Mucosa of descending colon (tissue), 3 donors: ENCODE data around the gene RAPGEF2. TPM values are rescaled to one million over a fixed set of nuclear protein-coding genes. Genes with fewer than 3 reads are reported as not detected.
"Not testable (repeated sequence)": the region's sequence is repeated elsewhere in the genome, so short reads cannot be mapped to it uniquely, and the experiment has no call there.

ENCODE experiments used
- ATAC-seq: fragments of 200-7000 bp; cut with Tn5 transposase; one replicate; pipeline ENCODE4 v1.9.1; 2020; ENCODE audit warnings: mild to moderate bottlenecking, moderate library complexity
- DNase-seq, 3 donors: peaks; one replicate each; pipeline ENCODE4 v3.0.0-alpha.2; 2020
- H3K36me3 ChIP-seq: fragments of 200-600 bp; one replicate; pipeline ENCODE4 v1.8.0; 2021; ENCODE audit warnings: low read depth, mild to moderate bottlenecking
- H3K4me1 ChIP-seq: fragments of 200-600 bp; one replicate; pipeline ENCODE4 v1.8.0; 2021; ENCODE audit warnings: low read depth, mild to moderate bottlenecking
- H3K4me3 ChIP-seq: fragments of 200-600 bp; one replicate; pipeline ENCODE4 v1.8.0; 2021; ENCODE audit warnings: mild to moderate bottlenecking
- H3K9me3 ChIP-seq: fragments of 200-600 bp; one replicate; pipeline ENCODE4 v1.8.0; 2021; ENCODE audit warnings: mild to moderate bottlenecking
- intact Hi-C, 2 donors: fragments of 100-400 bp; cut with DNase I in 1 of 2; cut with micrococcal nuclease in 1 of 2; formaldehyde crosslinking; loops; one replicate each; pipeline versions ENCODE4 v1.11.0 to v1.11.1; 2022; cut with DNase I, micrococcal nuclease
- total RNA-seq, 3 donors: library from RNA; stranded (reverse); fragmentation: NEBNext Ultra II Directional in 2 of 3; extraction: Animal tissue kit (Norgen Biotek cat#: 25700) in 2 of 3; gene quantifications; one replicate each; pipeline versions ENCODE4 v1.2.1 to v1.2.4, GENCODE V29; 2021 to 2023
- TF ChIP-seq, protein P1 (sequence below): fragments of 200-600 bp; IDR thresholded peaks from one replicate; pipeline ENCODE4 v1.8.0; 2022; ENCODE audit warnings: antibody characterized with exemption, mild to moderate bottlenecking
- donor health status: DM: no; HTN: no; CAD: no; lungs with moderate emphysema.
- donor health status: DM: no; HTN: no; CAD: no.
- donor health status: DM: no; HTN: yes; CAD: no.

Gene RAPGEF2
- total RNA-seq, 3 donors from 2014 or later: 42.8 to 68.2 (median 55.1) TPM

DNA sequence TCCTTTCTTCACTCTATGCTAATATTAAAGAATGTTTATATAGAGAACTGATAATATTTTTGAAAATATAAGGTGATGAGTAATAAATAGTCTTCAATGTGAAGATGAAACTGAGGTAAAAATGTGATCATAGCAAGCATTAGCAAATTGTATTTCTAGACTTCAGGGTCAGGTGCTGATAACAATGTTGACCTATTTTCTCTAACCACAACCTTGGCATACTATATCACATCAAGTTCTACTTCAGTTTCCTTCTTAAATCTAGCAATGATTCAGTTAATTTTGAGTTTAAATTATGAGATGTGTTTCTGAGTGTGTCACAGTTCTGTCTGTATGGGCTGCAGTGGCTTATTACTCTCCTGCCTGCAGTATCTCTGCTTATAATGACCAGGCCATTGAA, 209.4 kb downstream of the RAPGEF2 start:
- no peak for DNase-seq
- no peaks in the 10 kb centered on the region for H3K9me3 ChIP-seq
- no peak for ATAC-seq
- TF ChIP-seq, protein P1, sequence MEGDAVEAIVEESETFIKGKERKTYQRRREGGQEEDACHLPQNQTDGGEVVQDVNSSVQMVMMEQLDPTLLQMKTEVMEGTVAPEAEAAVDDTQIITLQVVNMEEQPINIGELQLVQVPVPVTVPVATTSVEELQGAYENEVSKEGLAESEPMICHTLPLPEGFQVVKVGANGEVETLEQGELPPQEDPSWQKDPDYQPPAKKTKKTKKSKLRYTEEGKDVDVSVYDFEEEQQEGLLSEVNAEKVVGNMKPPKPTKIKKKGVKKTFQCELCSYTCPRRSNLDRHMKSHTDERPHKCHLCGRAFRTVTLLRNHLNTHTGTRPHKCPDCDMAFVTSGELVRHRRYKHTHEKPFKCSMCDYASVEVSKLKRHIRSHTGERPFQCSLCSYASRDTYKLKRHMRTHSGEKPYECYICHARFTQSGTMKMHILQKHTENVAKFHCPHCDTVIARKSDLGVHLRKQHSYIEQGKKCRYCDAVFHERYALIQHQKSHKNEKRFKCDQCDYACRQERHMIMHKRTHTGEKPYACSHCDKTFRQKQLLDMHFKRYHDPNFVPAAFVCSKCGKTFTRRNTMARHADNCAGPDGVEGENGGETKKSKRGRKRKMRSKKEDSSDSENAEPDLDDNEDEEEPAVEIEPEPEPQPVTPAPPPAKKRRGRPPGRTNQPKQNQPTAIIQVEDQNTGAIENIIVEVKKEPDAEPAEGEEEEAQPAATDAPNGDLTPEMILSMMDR: no peak
- H3K36me3 ChIP-seq: no peaks in the 10 kb centered on the region
- intact Hi-C loops: no loop called here
- no peak overlapping the region for H3K4me3 ChIP-seq
- H3K4me1 ChIP-seq: no peaks in the 10 kb centered on the region

DNA sequence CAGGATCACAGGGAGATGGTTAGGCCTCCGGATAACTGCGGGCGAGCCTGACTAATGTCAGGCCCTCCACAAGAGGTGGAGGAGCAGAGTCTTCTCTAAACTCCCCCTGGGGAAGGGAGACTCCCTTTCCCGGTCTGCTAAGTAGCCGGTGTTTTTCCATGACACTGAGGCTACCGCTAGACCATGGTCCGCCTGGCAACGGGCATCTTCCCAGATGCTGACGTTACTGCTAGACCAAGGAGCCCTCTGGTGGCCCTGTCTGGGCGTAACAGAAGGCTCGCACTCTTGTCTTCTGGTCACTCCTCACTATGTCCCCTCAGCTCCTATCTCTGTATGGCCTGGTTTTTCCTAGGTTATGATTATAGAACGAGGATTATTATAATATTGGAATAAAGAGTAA, 213.0 kb downstream of the RAPGEF2 start:
- H3K4me1 ChIP-seq, H3K9me3 ChIP-seq, ATAC-seq, H3K4me3 ChIP-seq, intact Hi-C loops, H3K36me3 ChIP-seq: not testable (repeated sequence)
- peak in 1 of 3 donors; percentile 23 for DNase-seq

DNA sequence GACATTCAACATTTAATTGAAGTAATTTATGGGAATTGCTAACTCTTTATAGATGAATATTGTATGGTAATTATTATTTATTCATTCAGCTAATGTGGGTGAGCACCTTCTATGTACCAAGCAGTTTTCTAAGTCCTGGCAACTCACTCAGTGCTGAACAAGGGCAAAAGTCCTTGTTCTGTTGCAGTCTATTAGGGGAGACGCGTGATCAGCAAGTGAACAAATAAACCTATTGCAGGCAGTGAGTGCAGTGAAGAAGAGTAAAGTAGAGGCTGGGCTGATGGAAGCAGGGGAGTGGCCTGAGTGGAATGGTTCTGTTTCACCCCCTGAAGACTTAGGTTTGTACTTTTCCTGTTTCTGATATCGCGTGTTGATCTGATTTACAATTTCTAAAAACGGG, 214.3 kb downstream of the RAPGEF2 start:
- TF ChIP-seq, protein P1: no peak
- no peak overlapping the region for H3K4me3 ChIP-seq
- ATAC-seq (no peak), DNase-seq (no peak)
- no peaks in the 10 kb centered on the region for H3K9me3 ChIP-seq
- no peaks in the 10 kb centered on the region for H3K36me3 ChIP-seq
- intact Hi-C loops: no loop called here
- H3K4me1 ChIP-seq: no peaks in the 10 kb centered on the region

DNA sequence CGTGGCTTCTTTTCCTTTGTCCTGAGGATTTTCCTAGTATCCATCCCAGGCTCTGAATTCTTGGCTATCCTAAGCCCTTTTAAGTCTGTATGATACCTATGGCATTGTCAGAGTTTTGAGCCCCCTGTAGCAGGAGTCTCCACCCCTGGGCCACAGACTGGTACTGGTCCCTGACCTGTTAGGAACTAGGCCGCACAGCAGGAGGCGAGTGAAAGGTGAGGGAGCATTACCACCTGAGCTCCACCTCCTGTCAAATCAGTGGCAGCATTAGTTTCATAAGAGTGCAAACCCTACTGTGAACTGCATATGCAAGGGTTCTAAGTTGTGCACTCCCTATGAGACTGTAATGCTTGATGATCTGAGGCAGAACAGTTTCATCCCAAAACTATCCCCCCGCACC, 216.1 kb downstream of the RAPGEF2 start:
- Histone ChIP-seq H3K4me1 (no peaks in the 10 kb centered on the region), H3K4me3 (no peak overlapping the region), H3K9me3 (no peaks in the 10 kb centered on the region), H3K36me3 (no peaks in the 10 kb centered on the region)
- intact Hi-C loops: no loop called here
- no peak for DNase-seq
- TF ChIP-seq, protein P1: no peak
- ATAC-seq: no peak

DNA sequence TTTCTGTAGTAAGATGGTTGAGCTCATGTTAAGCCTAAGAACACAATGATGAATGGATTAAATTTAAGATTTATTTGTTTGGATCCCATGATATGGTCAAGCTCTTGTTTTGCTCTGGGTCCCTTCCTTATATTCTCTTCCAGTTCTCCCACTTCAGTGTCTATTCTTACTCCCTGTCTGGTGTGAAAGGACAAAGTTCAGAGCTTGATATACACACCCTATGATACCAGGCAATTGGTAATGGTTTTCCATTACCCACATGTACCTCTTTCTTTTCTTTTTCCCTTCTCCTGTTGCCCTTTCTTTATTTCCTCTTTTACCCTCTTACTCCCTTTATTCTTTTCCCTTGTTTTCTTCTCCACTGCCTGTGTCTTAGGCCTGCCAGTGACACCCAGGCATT, 223.6 kb downstream of the RAPGEF2 start:
- Histone ChIP-seq H3K9me3 (no peaks in the 10 kb centered on the region), H3K36me3 (no peaks in the 10 kb centered on the region), H3K4me3 (no peak overlapping the region), H3K4me1 (no peaks in the 10 kb centered on the region)
- ATAC-seq: peak; percentile 71
- intact Hi-C loops: no loop called here
- DNase-seq: no peak
- TF ChIP-seq, protein P1: no peak

DNA sequence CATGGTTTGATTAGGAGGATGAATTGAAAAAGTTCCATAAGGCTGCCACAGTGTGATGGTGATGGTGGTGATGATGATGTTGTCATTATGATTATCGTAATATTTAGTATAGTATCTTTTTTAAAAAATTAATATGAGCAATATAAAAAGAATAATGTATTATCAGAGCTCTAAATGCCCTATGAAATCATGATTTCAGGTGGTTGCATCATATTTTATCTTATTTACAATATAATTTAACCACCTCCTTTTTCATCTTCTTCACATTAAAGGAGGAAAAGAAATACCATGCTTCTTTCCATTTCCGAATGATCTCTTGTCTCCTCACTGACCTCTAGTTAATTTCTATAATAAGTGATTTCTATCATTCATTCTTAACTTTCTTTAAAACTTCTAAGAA, 225.9 kb downstream of the RAPGEF2 start:
- ATAC-seq: no peak
- no peaks in the 10 kb centered on the region for H3K4me1 ChIP-seq
- DNase-seq: no peak
- H3K4me3 ChIP-seq: no peak overlapping the region
- H3K9me3 ChIP-seq: no peaks in the 10 kb centered on the region
- TF ChIP-seq, protein P1: no peak
- intact Hi-C loops: no loop called here
- no peaks in the 10 kb centered on the region for H3K36me3 ChIP-seq
